Measurements from ENCODE around the gene AMPD2.

DNA sequence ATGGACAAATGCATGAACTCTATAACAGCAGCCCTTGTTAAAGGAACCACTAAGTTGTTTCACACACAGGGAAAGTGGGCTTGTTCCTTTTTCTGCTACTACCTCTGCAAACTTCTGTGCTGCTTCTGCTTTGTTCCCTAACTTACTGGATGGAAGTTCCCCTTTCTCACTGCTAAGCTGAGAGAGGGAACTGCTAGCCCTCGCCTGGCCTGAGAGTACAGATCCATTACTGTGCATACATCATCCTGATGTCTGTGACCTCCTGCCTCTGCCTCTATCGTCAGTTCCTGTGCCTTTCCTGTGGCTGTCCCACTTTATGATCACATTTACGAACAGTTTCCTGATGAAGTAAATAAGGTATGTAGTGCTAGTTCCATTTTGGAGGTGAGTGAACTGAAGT, 3.8 kb upstream of the AMPD2 start:
- TF ChIP-seq, protein P1, sequence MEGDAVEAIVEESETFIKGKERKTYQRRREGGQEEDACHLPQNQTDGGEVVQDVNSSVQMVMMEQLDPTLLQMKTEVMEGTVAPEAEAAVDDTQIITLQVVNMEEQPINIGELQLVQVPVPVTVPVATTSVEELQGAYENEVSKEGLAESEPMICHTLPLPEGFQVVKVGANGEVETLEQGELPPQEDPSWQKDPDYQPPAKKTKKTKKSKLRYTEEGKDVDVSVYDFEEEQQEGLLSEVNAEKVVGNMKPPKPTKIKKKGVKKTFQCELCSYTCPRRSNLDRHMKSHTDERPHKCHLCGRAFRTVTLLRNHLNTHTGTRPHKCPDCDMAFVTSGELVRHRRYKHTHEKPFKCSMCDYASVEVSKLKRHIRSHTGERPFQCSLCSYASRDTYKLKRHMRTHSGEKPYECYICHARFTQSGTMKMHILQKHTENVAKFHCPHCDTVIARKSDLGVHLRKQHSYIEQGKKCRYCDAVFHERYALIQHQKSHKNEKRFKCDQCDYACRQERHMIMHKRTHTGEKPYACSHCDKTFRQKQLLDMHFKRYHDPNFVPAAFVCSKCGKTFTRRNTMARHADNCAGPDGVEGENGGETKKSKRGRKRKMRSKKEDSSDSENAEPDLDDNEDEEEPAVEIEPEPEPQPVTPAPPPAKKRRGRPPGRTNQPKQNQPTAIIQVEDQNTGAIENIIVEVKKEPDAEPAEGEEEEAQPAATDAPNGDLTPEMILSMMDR (IDR thresholded peaks at IDR 0.05) = no peak
- TF ChIP-seq POLR2A (IDR thresholded peaks at IDR 0.05) = peak in 1 of 4 donors; percentile 62

Data from upper lobe of left lung (tissue), 4 donors.